HCT116 (cell line): ENCODE measurements around the gene RPS29. TPM values are rescaled to one million over a fixed set of nuclear protein-coding genes. Genes with fewer than 3 reads are reported as not detected.

Experiments
- ATAC-seq: fragments of 200-7000 bp; cut with Tn5 transposase; 2 replicates; pipeline ENCODE4 v1.9.1; 2020; ENCODE audit warnings: mild to moderate bottlenecking, moderate library complexity
- BruUV-seq: library from RNA; stranded (reverse); fragments of 400-500 nt; replicated peaks from 2 replicates; lab custom pipeline; 2021; lab: Mats Ljungman, UMichigan
- CTCF ChIA-PET: fragments of 300-600 bp; sonication (Branson Sonifier 250); formaldehyde crosslinking; loops from one replicate; lab custom pipeline; 2021; ENCODE audit warnings: antibody characterized with exemption; lab: Charles Lee
- POLR2A ChIA-PET: fragments of 300-600, 350-600 bp; sonication (Branson Sonifier 250); formaldehyde crosslinking; loops from one replicate; lab custom pipeline; 2021; ENCODE audit warnings: antibody characterized with exemption; lab: Charles Lee
- RAD21 ChIA-PET, 2 experiments: fragments of 300-600 bp; sonication (Branson Sonifier 250); formaldehyde crosslinking; loops; one replicate each; lab custom pipeline; 2023; ENCODE audit warnings: low total read pairs in 2 of 2; ENCODE audit not compliant: uncharacterized antibody in 2 of 2, unreplicated experiment in 2 of 2, low non-redundant PET in 1 of 2; lab: Charles Lee
- DNase-seq: peaks from one replicate; pipeline ENCODE4 v3.0.0-alpha.2; 2010; ENCODE audit warnings: low read depth, low spot score
- H2AFZ ChIP-seq: fragments of 200-600 bp; shearing (Covaris generic), sonication (generic); 2 replicates; pipeline ENCODE4 v1.6.1; 2017; ENCODE audit warnings: low read depth, mixed run types, mixed read lengths, antibody characterized with exemption, low read length; ENCODE audit not compliant: poor library complexity, severe bottlenecking
- H3K27ac ChIP-seq: 2 replicates; pipeline ENCODE4 v1.5.1; 2012; ENCODE audit warnings: low read depth, low read length
- H3K27me3 ChIP-seq: fragments of 200-600 bp; sonication (generic); 2 replicates; pipeline ENCODE4 v1.6.1; 2016; ENCODE audit warnings: mixed run types, low read length, mixed read lengths; ENCODE audit not compliant: insufficient read depth
- H3K36me3 ChIP-seq, 2 experiments: fragments of 200-500 bp in 1 of 2; fragments of 200-600 bp in 1 of 2; sonication (Bioruptor generic) in 1 of 2; sonication (generic) in 1 of 2; 2 replicates each; pipeline versions ENCODE4 v1.5.1 to v1.6.1; 2014 to 2016; ENCODE audit warnings: low read length in 2 of 2, inconsistent platforms in 1 of 2, mixed read lengths in 1 of 2, mixed run types in 1 of 2; ENCODE audit not compliant: insufficient read depth in 2 of 2, control insufficient read depth in 1 of 2
- H3K4me1 ChIP-seq, 2 experiments: fragments of 200-600 bp in 1 of 2; sonication (generic) in 1 of 2; 2 replicates each; pipeline versions ENCODE4 v1.5.1 to v1.6.1; 2012 to 2017; ENCODE audit warnings: low read length in 2 of 2, inconsistent platforms in 1 of 2, mild to moderate bottlenecking in 1 of 2, mixed read lengths in 1 of 2, mixed run types in 1 of 2, moderate library complexity in 1 of 2; ENCODE audit not compliant: insufficient read depth in 2 of 2, control insufficient read depth in 1 of 2
- H3K4me2 ChIP-seq: fragments of 200-600 bp; sonication (generic); 2 replicates; pipeline ENCODE4 v1.6.1; 2017; ENCODE audit warnings: mixed run types, low read length, mixed read lengths
- H3K4me3 ChIP-seq, 2 experiments: fragments of 200-600 bp in 1 of 2; sonication (generic) in 1 of 2; replicated peaks in 1 of 2; 2 replicates each; pipeline ENCODE4 v1.5.1; 2011 to 2016; ENCODE audit warnings: low read length in 2 of 2, control low read depth in 1 of 2, low read depth in 1 of 2, mild to moderate bottlenecking in 1 of 2, mixed read lengths in 1 of 2, mixed run types in 1 of 2
- H3K79me2 ChIP-seq: fragments of 200-600 bp; sonication (generic); 2 replicates; pipeline ENCODE4 v1.6.1; 2017; ENCODE audit warnings: mild to moderate bottlenecking, mixed run types, low read length, moderate library complexity, mixed read lengths; ENCODE audit not compliant: insufficient read depth
- H3K9ac ChIP-seq: fragments of 200-600 bp; sonication (generic); 2 replicates; pipeline ENCODE4 v1.6.1; 2016; ENCODE audit warnings: low read length, mixed read lengths
- H3K9me2 ChIP-seq: fragments of 200-600 bp; sonication (generic), shearing (Covaris generic); 2 replicates; pipeline ENCODE4 v1.6.1; 2017; ENCODE audit warnings: mixed run types, mild to moderate bottlenecking, moderate library complexity; ENCODE audit not compliant: insufficient read depth
- H3K9me3 ChIP-seq, 2 experiments: fragments of 200-500 bp in 1 of 2; fragments of 200-600 bp in 1 of 2; sonication (Bioruptor generic) in 1 of 2; sonication (generic) in 1 of 2; 2 replicates each; pipeline ENCODE4 v1.6.1; 2014 to 2017; ENCODE audit warnings: low read length in 2 of 2, mixed read lengths in 2 of 2, inconsistent platforms in 1 of 2, low read depth in 1 of 2, mild to moderate bottlenecking in 1 of 2, mixed run types in 1 of 2, moderate library complexity in 1 of 2; ENCODE audit not compliant: control insufficient read depth in 1 of 2, insufficient read depth in 1 of 2
- H4K20me1 ChIP-seq: fragments of 200-600 bp; sonication (generic), shearing (Covaris generic); 2 replicates; pipeline ENCODE4 v1.6.1; 2017; ENCODE audit warnings: mixed run types, mild to moderate bottlenecking, moderate library complexity; ENCODE audit not compliant: insufficient read depth
- CEBPB ChIP-seq: IDR thresholded peaks from 2 replicates; pipeline ENCODE4 v1.6.1; 2012; ENCODE audit warnings: low read depth
- EGR1 ChIP-seq: IDR thresholded peaks from 2 replicates; pipeline ENCODE4 v1.6.1; 2012; ENCODE audit warnings: low read depth
- ELF1 ChIP-seq: IDR thresholded peaks from 2 replicates; pipeline ENCODE4 v1.6.1; 2012; ENCODE audit warnings: low read depth, borderline replicate concordance
- EZH2 ChIP-seq: fragments of 200-600 bp; sonication (generic); IDR thresholded peaks from 2 replicates; pipeline ENCODE4 v1.6.1; 2017; ENCODE audit warnings: antibody characterized with exemption, mixed run types
- FOSL1 ChIP-seq: IDR thresholded peaks from 2 replicates; pipeline ENCODE4 v1.6.1; 2012; ENCODE audit warnings: low read depth
- JUND ChIP-seq: IDR thresholded peaks from 2 replicates; pipeline ENCODE4 v1.6.1; 2012
- POLR2A ChIP-seq: IDR thresholded peaks from 2 replicates; pipeline ENCODE4 v1.7.0; 2011; ENCODE audit warnings: borderline replicate concordance; ENCODE audit not compliant: insufficient read depth, insufficient read length; ENCODE audit errors: extremely low read depth
- POLR2AphosphoS5 ChIP-seq: IDR thresholded peaks from 2 replicates; pipeline ENCODE4 v1.6.1; 2011; ENCODE audit warnings: mild to moderate bottlenecking, low read depth, low read length, moderate library complexity
- RAD21 ChIP-seq: IDR thresholded peaks from 2 replicates; pipeline ENCODE4 v1.6.1; 2012; ENCODE audit warnings: low read depth, mild to moderate bottlenecking
- SP1 ChIP-seq: IDR thresholded peaks from 2 replicates; pipeline ENCODE4 v1.6.1; 2012; ENCODE audit warnings: low read depth
- TCF7L2 ChIP-seq: IDR thresholded peaks from 2 replicates; pipeline ENCODE4 v1.7.0; 2011; ENCODE audit warnings: borderline replicate concordance, inconsistent platforms; ENCODE audit not compliant: insufficient read depth, insufficient read length; ENCODE audit errors: extremely low read depth
- YY1 ChIP-seq: IDR thresholded peaks from 2 replicates; pipeline ENCODE4 v1.6.1; 2011; ENCODE audit warnings: low read length, low read depth, moderate library complexity, mild to moderate bottlenecking; ENCODE audit not compliant: insufficient replicate concordance; ENCODE audit errors: extremely low read depth
- ZFX ChIP-seq: fragments of 450-650 bp; IDR thresholded peaks from 2 replicates; pipeline ENCODE4 v1.6.1; 2017
- ZNF274 ChIP-seq: fragments of 200-500 bp; sonication (Bioruptor generic); IDR thresholded peaks from 2 replicates; pipeline ENCODE4 v1.6.1; 2014; ENCODE audit warnings: mild to moderate bottlenecking, low read depth, low read length, inconsistent platforms
- intact Hi-C: fragments of 100-400 bp; cut with micrococcal nuclease; formaldehyde crosslinking; loops from 2 replicates; pipeline ENCODE4 v1.10.0; 2022
- total RNA-seq: library from RNA; stranded (reverse); gene quantifications from one replicate; pipeline ENCODE4 v1.2.1, GENCODE V29; 2021; ENCODE audit not compliant: unreplicated experiment
- TF ChIP-seq, protein P1 (sequence below): IDR thresholded peaks from 2 replicates; pipeline ENCODE4 v1.6.1; 2012
- TF ChIP-seq, protein P2 (sequence below): IDR thresholded peaks from 2 replicates; pipeline ENCODE4 v1.6.1; 2012

The RPS29 gene
- total RNA-seq, 1 experiment from 2014 or later: 1,825 TPM

DNA sequence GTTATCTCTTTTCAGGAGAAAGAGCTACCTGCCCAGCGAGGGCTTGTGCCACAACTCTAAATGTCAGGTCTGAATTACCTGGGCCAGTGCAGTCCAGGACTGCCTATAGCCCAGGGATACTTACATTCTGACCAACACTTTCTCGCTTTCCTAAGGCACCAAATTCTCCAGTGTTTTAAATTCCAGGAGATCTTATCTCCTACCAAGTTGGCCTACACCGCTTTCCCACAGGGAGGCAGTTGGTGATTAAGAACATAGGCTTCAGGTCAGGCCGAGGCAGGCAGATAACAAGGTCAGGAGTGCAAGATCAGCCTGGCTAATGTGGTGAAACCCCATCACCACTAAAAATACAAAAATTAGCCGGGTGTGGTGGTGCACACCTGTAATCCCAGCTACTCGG is 41.1 kb downstream of the RPS29 start:
- DNase-seq: no peak
- Histone ChIP-seq H3K9me2 (no peaks in the 10 kb centered on the region), H3K9ac (no peak overlapping the region), H2AFZ (no peak overlapping the region), H3K36me3 (no peaks in the 10 kb centered on the region), H3K27me3 (no peaks in the 10 kb centered on the region), H3K9me3 (no peaks in the 10 kb centered on the region; a peak in 2 of 4 replicates), H3K27ac (no peak overlapping the region), H3K79me2 (no peaks in the 10 kb centered on the region), H3K4me1 (peaks cover 0 to 9% of the 10 kb centered on the region in 2 experiments; a peak in 3 of 4 replicates), H3K4me2 (no peak overlapping the region), H3K4me3 (no peak overlapping the region), H4K20me1 (no peaks in the 10 kb centered on the region)
- intact Hi-C loops: no loop called here
- no TSS peak for BruUV-seq
- no peak for ATAC-seq
- POLR2A ChIA-PET: no interaction called here
- CTCF ChIA-PET: no interaction called here
- RAD21 ChIA-PET: no interaction called here
- TF ChIP-seq EZH2: no peak

DNA sequence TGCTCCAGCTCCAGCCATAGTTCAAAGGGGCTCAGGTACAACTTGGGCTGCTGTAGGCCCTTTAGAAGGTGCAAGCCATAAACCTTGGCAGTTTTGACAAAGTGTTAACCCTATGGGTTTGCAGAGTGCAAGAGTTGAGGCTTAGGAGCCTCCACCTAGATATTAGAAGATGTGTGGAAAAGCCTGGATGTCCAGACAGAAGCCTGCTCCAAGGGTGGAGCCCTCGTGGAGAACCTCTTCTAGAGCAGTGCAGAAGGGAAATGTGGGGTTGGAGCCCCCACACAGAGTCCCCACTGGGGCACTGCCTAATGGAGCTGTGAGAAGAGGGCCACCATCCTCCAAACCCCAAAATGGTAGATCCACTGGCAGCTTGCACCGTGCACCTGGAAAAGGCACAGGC is 45.1 kb downstream of the RPS29 start:
- BruUV-seq: no TSS peak
- no peaks in the 10 kb centered on the region for H3K36me3 ChIP-seq

More for the DNA sequence above, 45.1 kb downstream of the RPS29 start:
- CTCF ChIA-PET: no interaction called here
- no peaks in the 10 kb centered on the region for H3K4me1 ChIP-seq
- H4K20me1 ChIP-seq: no peaks in the 10 kb centered on the region
- no peaks in the 10 kb centered on the region for H3K79me2 ChIP-seq
- H3K27ac ChIP-seq: no peak overlapping the region
- H3K27me3 ChIP-seq: no peaks in the 10 kb centered on the region
- H3K9me2 ChIP-seq: no peaks in the 10 kb centered on the region
- POLR2A ChIA-PET: no interaction called here
- DNase-seq (no peak), ATAC-seq (no peak)
- no peak overlapping the region for H3K4me2 ChIP-seq
- H3K9ac ChIP-seq: no peak overlapping the region
- no peaks in the 10 kb centered on the region; a peak in 2 of 4 replicates for H3K9me3 ChIP-seq
- TF ChIP-seq ZFX: no peak
- no peak for TF ChIP-seq EGR1
- TF ChIP-seq SP1: no peak
- TF ChIP-seq POLR2A: no peak
- TF ChIP-seq, protein P1, sequence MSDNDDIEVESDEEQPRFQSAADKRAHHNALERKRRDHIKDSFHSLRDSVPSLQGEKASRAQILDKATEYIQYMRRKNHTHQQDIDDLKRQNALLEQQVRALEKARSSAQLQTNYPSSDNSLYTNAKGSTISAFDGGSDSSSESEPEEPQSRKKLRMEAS: no peak
- no peak for TF ChIP-seq ELF1
- no peak for TF ChIP-seq ZNF274
- no peak for TF ChIP-seq FOSL1
- no peak for TF ChIP-seq CEBPB
- TF ChIP-seq POLR2AphosphoS5: no peak
- TF ChIP-seq JUND: no peak
- no peak for TF ChIP-seq YY1
- no peak for TF ChIP-seq RAD21
- no peak for TF ChIP-seq TCF7L2
- TF ChIP-seq, protein P2, sequence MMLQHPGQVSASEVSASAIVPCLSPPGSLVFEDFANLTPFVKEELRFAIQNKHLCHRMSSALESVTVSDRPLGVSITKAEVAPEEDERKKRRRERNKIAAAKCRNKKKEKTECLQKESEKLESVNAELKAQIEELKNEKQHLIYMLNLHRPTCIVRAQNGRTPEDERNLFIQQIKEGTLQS: no peak
- no peak overlapping the region for H2AFZ ChIP-seq
- RAD21 ChIA-PET: no interaction called here
- intact Hi-C loops: no loop called here
- H3K4me3 ChIP-seq: no peak overlapping the region
